NOMO-1 treated with DMSO at 0.1 percent for 48 hours (cell line): ENCODE measurements around the gene PNKP.
"Not testable (repeated sequence)": the region's sequence is repeated elsewhere in the genome, so short reads cannot be mapped to it uniquely, and the experiment has no call there.

Experiments used
- DNase-seq: peaks from one replicate; lab custom pipeline; 2025; ENCODE audit not compliant: unreplicated experiment; lab: John Stamatoyannopoulos, UW

The PNKP gene

DNA sequence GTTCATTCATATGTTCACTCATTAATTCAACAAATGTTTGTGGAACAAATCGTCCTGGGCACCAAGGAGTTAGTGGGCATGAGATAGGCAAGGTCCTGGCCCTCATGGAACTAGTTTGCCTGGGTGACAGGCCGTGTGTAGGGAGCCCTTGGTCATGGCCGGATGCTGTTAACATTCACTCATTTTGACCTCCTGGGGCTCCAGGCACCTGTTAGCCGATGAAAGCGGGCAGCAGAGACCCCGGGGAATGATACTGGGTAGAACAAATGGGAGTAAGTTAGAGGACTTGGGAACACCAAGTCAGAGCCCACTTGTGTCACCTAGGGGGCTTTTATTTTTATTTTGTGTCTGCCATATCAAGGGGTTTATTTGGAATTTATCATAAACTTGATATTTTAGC, 42.7 kb downstream of the PNKP start:
- DNase-seq: no peak

DNA sequence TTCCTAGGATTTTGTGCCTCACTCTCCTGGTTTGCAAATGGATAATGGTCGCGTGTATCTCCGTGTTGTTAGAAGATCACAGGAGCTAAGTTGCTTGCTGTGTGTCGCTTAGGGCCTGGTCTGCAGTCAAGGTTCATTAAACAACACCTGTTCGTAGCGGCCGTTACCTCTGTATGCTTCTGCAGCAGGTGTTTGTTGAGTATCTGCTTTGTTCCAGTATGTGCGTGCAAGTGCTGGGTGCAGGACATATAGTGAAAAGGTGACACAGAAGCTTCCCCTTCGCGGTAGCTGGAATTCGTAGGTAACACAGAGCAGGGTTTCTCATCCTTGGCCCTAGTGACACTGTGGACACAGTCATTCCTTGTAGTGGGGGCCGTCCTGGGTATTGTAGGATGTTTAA, 43.9 kb downstream of the PNKP start:
- DNase-seq: no peak

DNA sequence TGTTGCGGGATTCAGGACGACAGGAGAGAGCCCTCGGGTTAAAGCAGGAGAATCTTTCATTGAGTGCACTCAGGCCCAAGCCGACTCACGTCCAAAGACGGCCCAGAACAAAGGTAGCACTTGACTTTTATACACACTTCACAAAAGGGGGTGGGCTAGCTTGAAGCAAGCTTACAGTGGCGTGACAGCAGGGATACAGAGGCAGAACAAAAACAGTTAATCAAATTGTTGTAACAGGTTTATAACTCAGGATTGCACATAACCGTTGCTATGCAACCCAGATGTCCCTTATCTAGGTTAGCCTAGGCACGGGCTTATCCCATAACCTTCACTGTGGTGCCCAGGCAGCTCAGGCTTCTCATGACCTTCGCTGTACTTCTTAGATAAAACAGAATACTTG, 47.3 kb downstream of the PNKP start:
- no peak for DNase-seq

DNA sequence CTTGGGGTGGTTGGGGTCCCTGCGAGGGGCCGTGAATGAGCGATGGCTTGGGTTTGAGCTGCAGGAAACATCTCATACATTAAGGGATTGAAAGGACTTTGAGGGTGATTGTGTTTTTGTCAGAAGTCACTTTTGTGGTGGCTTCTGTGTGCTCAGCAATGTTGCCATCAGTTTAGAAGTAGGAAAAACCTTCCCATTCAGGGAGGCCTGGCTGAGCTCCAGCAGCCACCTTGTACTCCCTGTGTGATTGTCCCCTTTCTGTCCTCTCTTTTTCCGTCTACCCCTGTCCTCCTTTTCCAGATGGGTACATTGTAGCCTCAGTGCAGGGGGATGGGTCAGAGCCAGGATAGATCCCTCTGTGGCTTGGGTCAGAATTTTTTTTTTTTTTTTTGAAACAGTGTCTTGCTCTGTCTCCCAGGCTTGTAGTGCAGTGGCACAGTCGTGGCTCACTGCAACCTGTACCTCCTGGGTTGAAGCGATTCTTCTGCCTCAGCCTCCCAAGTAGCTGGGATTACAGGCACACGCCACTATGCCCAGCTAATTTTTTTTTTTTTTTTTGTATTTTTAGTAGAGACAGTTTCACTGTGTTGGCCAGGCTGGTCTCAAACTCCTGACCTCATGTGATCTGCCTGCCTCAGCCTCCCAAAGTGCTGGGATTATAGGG, 47.8 kb downstream of the PNKP start:
- not testable (repeated sequence) for DNase-seq

DNA sequence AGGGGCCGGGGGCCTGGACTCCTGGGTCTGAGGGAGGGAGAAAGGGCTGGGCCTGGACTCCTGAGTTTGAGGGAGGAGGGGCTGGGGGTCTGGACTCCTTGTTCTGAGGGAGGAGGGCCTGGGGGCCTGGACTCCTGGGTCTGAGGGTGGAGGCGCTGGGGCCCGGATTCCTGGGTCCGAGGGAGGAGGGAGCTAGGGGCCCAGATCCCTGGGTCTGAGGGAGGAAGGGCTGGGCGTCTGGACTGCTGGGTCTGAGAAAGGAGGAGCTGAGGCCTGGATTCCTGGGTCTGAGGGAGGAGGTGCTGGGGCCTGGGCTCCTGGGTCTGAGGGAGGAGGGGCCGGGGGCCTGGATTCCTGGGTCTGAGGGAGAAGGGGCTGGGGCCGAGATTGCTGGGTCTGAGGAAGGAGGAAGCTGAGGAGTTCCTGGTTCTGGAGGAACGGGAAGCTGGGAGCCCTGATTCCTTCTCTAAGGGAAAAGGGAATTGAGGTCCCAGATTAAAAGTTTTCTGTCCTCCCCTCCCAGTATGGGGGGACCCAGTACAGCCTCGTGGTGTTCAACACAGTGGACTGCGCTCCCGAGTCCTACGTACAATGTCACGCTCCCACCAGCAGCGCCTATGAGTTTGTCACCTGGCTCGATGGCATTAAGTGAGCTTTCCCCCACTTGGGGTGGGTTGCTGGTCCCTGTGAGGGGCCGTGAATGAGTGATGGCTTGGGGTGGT, 48.6 kb downstream of the PNKP start:
- DNase-seq: no peak

DNA sequence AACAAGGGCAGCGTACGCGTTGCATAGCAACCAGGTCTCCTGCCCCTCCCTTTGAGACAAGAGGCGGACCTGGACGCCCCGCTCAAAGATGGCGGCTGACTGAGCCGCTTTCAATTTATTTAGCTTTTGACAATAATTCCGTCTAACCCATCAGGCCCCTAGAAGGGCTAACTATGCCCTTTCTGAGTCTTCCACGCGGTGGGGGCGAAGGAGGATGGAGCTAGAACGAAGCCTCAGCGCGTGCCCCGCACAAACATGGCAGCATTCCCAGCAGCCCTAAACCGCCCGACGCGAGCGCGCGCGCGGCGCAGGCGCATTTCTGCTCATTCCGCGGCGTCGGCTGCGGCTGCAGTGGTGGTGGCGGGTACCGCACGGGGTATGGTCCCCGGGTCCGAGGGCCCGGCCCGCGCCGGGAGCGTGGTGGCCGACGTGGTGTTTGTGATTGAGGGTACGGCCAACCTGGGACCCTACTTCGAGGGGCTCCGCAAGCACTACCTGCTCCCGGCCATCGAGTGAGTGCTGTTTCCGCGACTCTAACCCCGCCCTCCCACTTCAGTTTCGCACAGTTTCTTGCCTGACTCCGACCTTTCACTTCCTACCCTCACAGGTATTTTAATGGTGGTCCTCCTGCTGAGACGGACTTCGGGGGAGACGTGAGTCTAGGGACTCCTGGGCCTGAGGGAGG, 49.3 kb downstream of the PNKP start, which contains the start of gene MED25:
TSS of gene MED25 (plus strand) at position 326 of the 685 bp plus-strand sequence. CDS start at position 379, 53 bp downstream.
- DNase-seq: peak; percentile 83

DNA sequence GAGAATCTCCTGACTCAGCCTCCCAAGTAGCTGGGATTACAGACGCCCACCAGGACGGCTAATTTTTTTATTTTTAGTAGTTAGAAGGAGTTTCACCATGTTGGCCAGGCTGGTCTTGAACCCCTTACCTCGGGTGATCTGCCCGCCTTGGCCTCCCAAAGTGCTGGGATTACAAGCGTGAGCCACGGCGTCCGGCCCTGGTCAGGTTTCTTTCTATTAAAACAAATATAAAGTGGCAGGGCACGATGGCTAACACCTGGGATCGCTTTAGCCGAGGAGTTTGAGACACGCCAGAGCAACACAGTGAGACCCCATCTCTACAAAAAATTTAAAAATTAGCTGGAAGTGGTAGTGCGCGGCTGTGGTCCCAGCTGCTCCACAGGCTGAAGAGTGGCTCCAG, 50.8 kb downstream of the PNKP start:
- DNase-seq: no peak

DNA sequence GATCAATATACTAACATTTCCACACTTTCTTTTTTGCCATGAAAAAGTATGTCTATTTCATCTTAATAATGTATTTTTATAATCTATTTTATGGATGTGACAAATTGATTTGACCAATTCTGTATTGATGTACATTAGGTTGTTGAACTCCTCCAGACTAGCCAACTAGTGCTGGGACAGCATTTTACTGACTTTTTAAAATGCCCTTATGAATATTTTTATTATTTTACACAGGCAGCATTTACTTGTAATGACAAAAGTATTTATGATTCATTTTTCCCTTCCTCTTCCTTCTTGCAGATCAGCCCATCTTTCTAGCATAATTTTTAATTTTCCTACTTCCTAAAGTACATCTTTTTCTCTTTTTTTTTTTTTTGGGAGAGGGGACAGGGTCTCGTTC, 53.4 kb downstream of the PNKP start:
- no peak for DNase-seq

DNA sequence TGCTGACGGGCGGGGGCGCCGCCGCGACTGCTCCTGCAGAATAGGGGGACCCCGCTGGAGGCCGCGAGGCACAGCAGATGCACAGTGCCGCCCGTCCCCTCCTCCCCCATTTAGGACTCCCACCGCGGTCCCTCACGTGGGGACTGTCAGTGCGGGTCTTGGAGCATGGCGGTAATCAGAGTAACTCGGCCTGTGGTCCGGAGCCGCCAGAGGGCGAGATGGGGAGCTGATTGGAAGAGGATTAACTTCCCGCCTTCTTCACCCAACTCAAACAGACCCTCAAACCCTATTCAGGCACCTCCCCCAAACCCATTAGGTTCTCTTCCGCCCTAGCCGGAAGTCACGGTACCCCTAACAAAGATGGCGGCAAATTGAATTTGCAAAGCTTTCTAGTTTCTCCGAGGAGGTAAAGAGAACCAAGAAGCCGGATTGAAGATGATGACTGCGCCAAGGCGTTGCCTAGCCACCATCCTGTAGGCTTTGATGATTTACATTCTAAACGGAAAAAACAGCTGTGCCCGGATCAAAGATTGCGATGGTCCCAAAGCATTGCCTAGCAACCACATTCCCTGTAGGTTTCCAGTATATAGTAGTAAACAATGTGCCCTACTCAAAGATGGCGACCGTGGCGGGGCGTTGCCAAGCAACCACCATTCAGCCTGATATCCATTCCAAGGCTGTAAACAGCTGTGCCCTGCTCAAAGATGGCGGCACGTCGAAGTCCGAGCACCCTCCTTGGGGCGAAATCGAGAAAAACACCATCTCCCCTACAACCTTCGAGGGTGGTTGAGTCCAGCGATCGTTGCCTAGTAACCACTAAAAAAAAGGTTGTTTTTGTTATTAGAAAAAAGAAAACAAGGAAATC, 54.1 kb downstream of the PNKP start, which contains the start of gene FUZ:
TSS of gene FUZ (minus strand) at position 296 of the 865 bp plus-strand sequence. CDS start at position 110, 186 bp downstream.
- peak; percentile 97 for DNase-seq

DNA sequence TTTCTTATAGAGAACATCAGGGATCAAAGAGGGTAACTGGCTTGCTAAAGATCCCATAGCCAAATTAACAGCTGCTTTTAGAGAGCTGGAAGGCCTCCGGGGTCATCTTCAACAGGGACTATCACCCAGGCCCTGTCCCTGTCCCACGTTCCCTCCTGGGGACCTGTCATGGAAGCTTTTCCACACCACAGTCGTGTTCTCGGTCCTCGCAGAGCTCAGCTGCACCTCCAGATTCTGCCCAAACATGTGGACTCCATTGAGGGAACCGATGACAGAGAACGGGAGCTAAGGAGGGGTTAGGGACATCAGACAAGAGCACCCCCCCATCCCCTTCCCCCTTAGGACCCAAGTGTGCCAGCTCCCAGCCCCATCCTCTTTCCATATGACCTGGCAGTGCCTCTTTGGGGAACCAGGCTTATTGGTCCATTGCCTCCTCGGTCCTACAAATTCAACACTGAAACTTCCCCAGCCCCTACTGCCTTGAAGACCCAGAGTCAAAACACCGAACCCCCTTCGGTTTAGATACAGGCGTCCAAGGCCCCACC, 54.9 kb downstream of the PNKP start:
- no peak for DNase-seq

DNA sequence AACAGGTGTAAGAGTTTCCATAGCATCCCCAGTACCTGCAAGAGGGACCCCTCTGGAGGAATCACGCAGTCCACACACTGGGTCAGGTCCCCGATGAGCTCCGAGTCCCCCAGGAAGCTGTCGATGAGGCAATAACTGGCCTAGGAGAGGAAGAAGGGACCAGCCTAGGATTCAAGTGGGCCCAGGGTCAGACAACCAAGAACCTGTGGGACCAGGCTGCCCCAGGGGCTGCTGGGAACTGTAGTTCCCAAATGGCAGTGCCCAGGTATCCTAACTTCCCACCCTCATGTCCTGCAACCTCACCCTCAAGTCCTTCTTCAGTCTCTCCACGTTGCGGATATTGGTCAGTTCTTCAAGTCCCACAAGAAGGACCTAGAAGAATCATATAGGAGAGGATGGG, 56.0 kb downstream of the PNKP start:
- DNase-seq: no peak
